Caco-2 (cell line): ENCODE results near the gene TPRG1L. TPM values are rescaled to one million over a fixed set of nuclear protein-coding genes. Genes with fewer than 3 reads are reported as not detected.

Experiments
- BruUV-seq: library from RNA; stranded (reverse); fragments of 400-500 nt; replicated peaks from 2 replicates; lab custom pipeline; 2021; lab: Mats Ljungman, UMichigan
- CTCF ChIA-PET: fragments of 300-600 bp; sonication (Branson Sonifier 250); formaldehyde crosslinking; loops from one replicate; lab custom pipeline; 2022; ENCODE audit warnings: antibody characterized with exemption; lab: Charles Lee
- POLR2A ChIA-PET: fragments of 300-600 bp; sonication (Branson Sonifier 250); formaldehyde crosslinking; loops from one replicate; lab custom pipeline; 2022; ENCODE audit warnings: antibody characterized with exemption; lab: Charles Lee
- DNase-seq, 2 experiments: peaks; one replicate each; pipeline versions ENCODE4 v3.0.0 to v3.0.0-alpha.2; 2020 to 2022
- H3K27me3 ChIP-seq: replicated peaks from 2 replicates; pipeline ENCODE4 v1.6.0; 2011; ENCODE audit warnings: low read length; ENCODE audit not compliant: control insufficient read depth, insufficient read depth
- H3K36me3 ChIP-seq: 2 replicates; pipeline ENCODE4 v1.5.1; 2011; ENCODE audit warnings: low read length; ENCODE audit not compliant: control insufficient read depth, insufficient read depth
- H3K4me1 ChIP-seq: fragments of 250-450 bp; sonication (Bioruptor Pico); 2 replicates; pipeline ENCODE4 v1.5.1; 2020; ENCODE audit warnings: mild to moderate bottlenecking
- H3K4me3 ChIP-seq: 2 replicates; pipeline ENCODE4 v1.5.1; 2011; ENCODE audit warnings: low read depth, mild to moderate bottlenecking, control low read depth, low read length
- H3K9me3 ChIP-seq: fragments of 250-450 bp; sonication (Bioruptor Pico); 2 replicates; pipeline ENCODE4 v1.5.1; 2020; ENCODE audit warnings: mild to moderate bottlenecking, moderate library complexity
- H3K27ac Mint-ChIP-seq: one replicate; pipeline ENCODE4 v1.8.0; 2022; ENCODE audit warnings: mixed read lengths; ENCODE audit not compliant: unreplicated experiment
- H3K27me3 Mint-ChIP-seq: one replicate; pipeline ENCODE4 v1.8.0; 2022; ENCODE audit warnings: mixed read lengths; ENCODE audit not compliant: insufficient read depth, unreplicated experiment
- H3K36me3 Mint-ChIP-seq: one replicate; pipeline ENCODE4 v1.8.0; 2022; ENCODE audit warnings: mild to moderate bottlenecking, mixed read lengths; ENCODE audit not compliant: insufficient read depth, unreplicated experiment
- H3K4me1 Mint-ChIP-seq: one replicate; pipeline ENCODE4 v1.8.0; 2022; ENCODE audit warnings: low read depth, mixed read lengths; ENCODE audit not compliant: unreplicated experiment
- H3K4me3 Mint-ChIP-seq: one replicate; pipeline ENCODE4 v1.8.0; 2022; ENCODE audit warnings: mild to moderate bottlenecking, moderate library complexity, mixed read lengths; ENCODE audit not compliant: unreplicated experiment
- H3K9me3 Mint-ChIP-seq: one replicate; pipeline ENCODE4 v1.8.0; 2022; ENCODE audit warnings: mixed read lengths; ENCODE audit not compliant: unreplicated experiment
- CTCF ChIP-seq, 2 experiments: fragments of 200-600 bp in 1 of 2; IDR thresholded peaks; 1 replicate in 1 of 2; 2 replicates in 1 of 2; pipeline versions ENCODE4 v1.5.1 to v1.8.0; 2011 to 2022; ENCODE audit warnings: antibody characterized with exemption in 1 of 2, control low read depth in 1 of 2, inconsistent platforms in 1 of 2, low read depth in 1 of 2, low read length in 1 of 2, mild to moderate bottlenecking in 1 of 2, moderate library complexity in 1 of 2; ENCODE audit not compliant: insufficient read depth in 1 of 2, severe bottlenecking in 1 of 2, unreplicated experiment in 1 of 2
- intact Hi-C: fragments of 100-400 bp; cut with micrococcal nuclease; formaldehyde crosslinking; loops from one replicate; pipeline ENCODE4 v1.10.0; 2022; ENCODE audit not compliant: unreplicated experiment
- total RNA-seq: library from RNA; stranded (reverse); gene quantifications from 2 replicates; pipeline ENCODE4 v1.2.3, GENCODE V29; 2022

TPRG1L gene
- total RNA-seq, 1 experiment from 2014 or later = 43.9 TPM

DNA sequence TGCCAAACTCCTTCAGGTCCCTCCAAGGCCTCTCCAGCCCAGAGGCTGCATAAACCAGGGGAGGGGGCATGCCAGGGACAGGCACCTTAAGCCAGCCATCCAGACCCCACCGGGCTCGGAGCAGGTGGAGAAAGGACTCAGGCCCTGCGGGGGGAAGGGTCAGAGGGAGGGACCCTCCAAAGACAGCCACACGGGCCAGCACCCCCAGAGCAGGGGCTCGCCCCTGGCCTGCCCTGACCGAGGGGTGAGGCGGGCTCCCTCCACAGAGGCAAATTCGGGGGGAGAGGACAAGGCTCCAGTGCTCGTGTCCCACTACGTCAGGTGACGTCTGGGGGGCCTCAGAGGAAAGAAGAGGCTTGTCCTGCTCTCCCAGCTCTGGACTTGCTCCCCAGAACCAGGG lies 21.7 kb upstream of the TPRG1L start:
- H3K4me3 Mint-ChIP-seq = no peak overlapping the region
- ChIA-PET POLR2A (no interaction called here), CTCF (no interaction called here)
- H3K4me1 Mint-ChIP-seq = no peaks in the 10 kb centered on the region
- Histone ChIP-seq H3K9me3 (no peaks in the 10 kb centered on the region; the same call in 1 of the 2 replicates), H3K4me1 (no peaks in the 10 kb centered on the region), H3K4me3 (no peak overlapping the region), H3K27me3 (no peaks in the 10 kb centered on the region), H3K36me3 (no peaks in the 10 kb centered on the region)
- BruUV-seq = no TSS peak
- H3K36me3 Mint-ChIP-seq = no peaks in the 10 kb centered on the region
- no peaks in the 10 kb centered on the region for H3K9me3 Mint-ChIP-seq
- no peak for DNase-seq
- TF ChIP-seq CTCF (IDR thresholded peaks at IDR 0.05; ENCODE audit: insufficient read depth in 1 of 2, low read depth in 1 of 2, low read length in 1 of 2, severe bottlenecking in 1 of 2, unreplicated experiment in 1 of 2) = no peak
- H3K27ac Mint-ChIP-seq = no peak overlapping the region
- intact Hi-C loops = no loop called here
- no peaks in the 10 kb centered on the region for H3K27me3 Mint-ChIP-seq

DNA sequence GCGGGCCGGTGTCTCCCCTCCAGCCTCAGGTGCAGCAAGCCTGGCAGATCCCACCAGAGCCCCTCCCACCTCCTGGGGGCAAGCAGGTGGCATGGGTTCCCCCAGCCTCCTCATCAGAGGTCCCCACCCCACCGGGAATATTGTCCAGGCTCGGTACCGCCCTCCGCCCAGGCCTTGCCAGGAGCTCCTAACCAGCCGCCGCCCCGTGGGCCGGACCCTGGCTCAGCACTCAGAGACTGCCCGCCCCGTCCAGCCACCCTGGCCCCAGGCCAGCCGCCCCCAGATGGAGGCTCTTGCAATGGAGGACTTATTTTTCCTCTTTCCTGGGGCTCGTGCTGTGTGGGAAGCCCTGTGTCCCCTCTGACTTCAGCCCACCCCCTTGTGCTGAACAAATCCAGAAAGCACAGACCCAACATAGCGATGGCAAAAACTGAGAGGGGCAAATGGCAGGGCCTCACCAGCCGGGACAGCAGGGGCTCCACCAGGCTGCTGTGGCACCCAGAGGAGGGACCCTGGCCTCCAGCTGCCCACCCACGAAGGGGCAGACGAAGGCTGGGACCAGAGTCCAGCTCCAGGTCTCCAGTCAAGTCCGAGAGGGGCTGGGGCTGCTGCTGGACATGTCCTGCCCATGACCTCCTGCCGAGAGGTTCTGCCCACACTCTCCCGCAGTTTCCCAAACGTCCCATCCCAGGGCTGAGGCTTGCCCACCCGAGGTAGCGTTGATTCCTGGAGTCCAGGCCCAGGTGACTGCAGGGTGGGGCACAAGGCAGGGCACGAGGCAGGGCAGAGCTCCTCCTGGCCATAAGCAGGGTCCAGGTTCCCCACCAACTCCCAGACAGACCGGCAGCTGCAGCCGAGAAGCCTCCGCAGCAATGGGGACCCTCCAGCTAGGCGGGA lies 21.0 kb upstream of the TPRG1L start:
- no peaks in the 10 kb centered on the region for H3K4me1 ChIP-seq
- Mint-ChIP-seq H3K4me1 (no peaks in the 10 kb centered on the region), H3K27ac (no peak overlapping the region), H3K9me3 (no peaks in the 10 kb centered on the region), H3K36me3 (no peaks in the 10 kb centered on the region), H3K4me3 (no peak overlapping the region), H3K27me3 (no peaks in the 10 kb centered on the region)
- DNase-seq = no peak
- TF ChIP-seq CTCF (IDR thresholded peaks at IDR 0.05; ENCODE audit: insufficient read depth in 1 of 2, low read depth in 1 of 2, low read length in 1 of 2, severe bottlenecking in 1 of 2, unreplicated experiment in 1 of 2) = no peak
- ChIA-PET CTCF (no interaction called here), POLR2A (no interaction called here)
- H3K36me3 ChIP-seq = no peaks in the 10 kb centered on the region
- no peaks in the 10 kb centered on the region; the same call in 1 of the 2 replicates for H3K9me3 ChIP-seq
- H3K4me3 ChIP-seq = no peak overlapping the region
- no TSS peak for BruUV-seq
- intact Hi-C loops = no loop called here
- H3K27me3 ChIP-seq = no peaks in the 10 kb centered on the region

DNA sequence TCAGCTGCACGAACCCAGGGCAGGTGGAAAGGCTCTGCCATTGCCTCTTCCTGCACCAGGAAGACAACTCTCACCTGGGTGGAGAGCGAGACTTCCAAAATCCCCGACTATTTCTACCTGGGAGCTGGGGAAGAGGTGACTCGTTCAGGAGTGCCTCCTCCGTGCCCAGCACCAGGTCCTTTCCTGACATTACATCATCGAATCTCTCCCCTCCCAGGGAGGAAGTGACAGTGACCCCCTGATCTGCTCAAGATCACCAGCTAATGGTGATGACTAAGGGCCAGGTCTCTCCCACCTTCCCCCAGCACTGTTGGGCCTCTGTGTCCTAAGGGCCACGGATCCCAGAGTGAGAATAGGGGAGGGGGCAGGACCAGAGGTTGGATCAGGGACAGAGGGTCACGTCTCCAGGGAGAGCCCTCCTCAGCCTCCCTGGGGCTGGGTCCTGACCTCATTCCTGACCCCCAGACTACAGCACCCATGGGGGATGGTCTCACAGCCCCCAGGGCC lies 20.3 kb upstream of the TPRG1L start:
- Mint-ChIP-seq H3K27ac (no peak overlapping the region), H3K27me3 (no peaks in the 10 kb centered on the region), H3K4me1 (no peaks in the 10 kb centered on the region), H3K36me3 (no peaks in the 10 kb centered on the region), H3K9me3 (no peaks in the 10 kb centered on the region), H3K4me3 (no peak overlapping the region)
- intact Hi-C loops = no loop called here
- no peak for DNase-seq
- Histone ChIP-seq H3K9me3 (no peaks in the 10 kb centered on the region; the same call in 1 of the 2 replicates), H3K36me3 (no peaks in the 10 kb centered on the region), H3K27me3 (no peaks in the 10 kb centered on the region), H3K4me3 (no peak overlapping the region), H3K4me1 (no peaks in the 10 kb centered on the region)
- no peak for TF ChIP-seq CTCF (IDR thresholded peaks at IDR 0.05; ENCODE audit: insufficient read depth in 1 of 2, low read depth in 1 of 2, low read length in 1 of 2, severe bottlenecking in 1 of 2, unreplicated experiment in 1 of 2)
- ChIA-PET POLR2A (no interaction called here), CTCF (no interaction called here)
- no TSS peak for BruUV-seq
